H1 (cell line): ENCODE data around the gene PLA2G4E.

Source experiments
- BRCA1 ChIP-seq: IDR thresholded peaks from 2 replicates; pipeline ENCODE4 v1.6.1; 2012; ENCODE audit warnings: low read depth, low read length, improper control_type of control experiment
- JUND ChIP-seq: IDR thresholded peaks from 2 replicates; pipeline ENCODE4 v1.6.1; 2011; ENCODE audit warnings: mild to moderate bottlenecking, improper control_type of control experiment, low read length
- NANOG ChIP-seq: IDR thresholded peaks from 2 replicates; pipeline ENCODE4 v1.6.1; 2011; ENCODE audit warnings: low read length, low read depth, mild to moderate bottlenecking, inconsistent platforms; ENCODE audit not compliant: insufficient read depth, poor library complexity, severe bottlenecking
- POLR2A ChIP-seq, 2 experiments: IDR thresholded peaks; 1 replicate in 1 of 2; 2 replicates in 1 of 2; pipeline ENCODE4 v1.6.1; 2011; ENCODE audit warnings: low read depth in 2 of 2, low read length in 2 of 2, mild to moderate bottlenecking in 2 of 2; ENCODE audit errors: control extremely low read depth in 1 of 2
- RAD21 ChIP-seq, 2 experiments: IDR thresholded peaks in 1 of 2; conservative IDR thresholded peaks in 1 of 2; 2 replicates each; pipeline ENCODE4 v1.6.1; 2011; ENCODE audit warnings: low read depth in 2 of 2, low read length in 2 of 2, improper control_type of control experiment in 1 of 2, inconsistent platforms in 1 of 2, mild to moderate bottlenecking in 1 of 2, moderate library complexity in 1 of 2
- SRF ChIP-seq: IDR thresholded peaks from 2 replicates; pipeline ENCODE4 v1.6.1; 2011; ENCODE audit warnings: mild to moderate bottlenecking, low read depth, low read length, moderate library complexity
- TCF12 ChIP-seq: IDR thresholded peaks from 2 replicates; pipeline ENCODE4 v1.6.1; 2011; ENCODE audit warnings: low read depth, mild to moderate bottlenecking, low read length
- TF ChIP-seq, protein P1 (sequence below), 3 experiments: IDR thresholded peaks; 1 replicate in 2 of 3; 2 replicates in 1 of 3; pipeline versions ENCODE4 v1.5.1 to v1.6.1; 2011; ENCODE audit warnings: low read length in 3 of 3, mild to moderate bottlenecking in 3 of 3, inconsistent platforms in 2 of 3, low read depth in 1 of 3, moderate library complexity in 1 of 3; ENCODE audit not compliant: insufficient read depth in 1 of 3; ENCODE audit errors: control extremely low read depth in 1 of 3
- TF ChIP-seq, protein P2 (sequence below): IDR thresholded peaks from 2 replicates; pipeline ENCODE4 v1.6.1; 2012; ENCODE audit warnings: inconsistent platforms

DNA sequence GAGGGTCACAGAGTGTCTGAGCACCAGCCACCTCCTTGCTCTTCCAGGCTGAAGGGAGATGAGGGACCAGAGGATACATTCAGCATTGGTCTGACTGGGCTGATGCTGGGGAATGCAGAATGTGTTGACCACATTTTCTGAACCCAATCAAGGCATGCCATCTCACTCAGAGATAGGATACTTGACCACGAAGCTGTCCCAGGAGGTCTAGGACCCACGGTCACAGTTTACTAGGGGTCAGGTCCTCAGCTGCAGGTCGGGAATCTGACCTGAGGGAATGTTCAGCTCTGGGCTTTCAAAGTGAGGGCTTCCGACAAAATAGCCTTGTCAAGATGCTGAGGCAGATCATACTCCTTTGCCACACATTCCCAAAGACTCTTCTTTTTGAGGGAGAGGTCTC lies 19.6 kb downstream of the PLA2G4E start:
- TF ChIP-seq TCF12 (no peak), POLR2A (IDR thresholded peaks at IDR 0.05; ENCODE audit: control extremely low read depth in 1 of 2, low read depth in 2 of 2, low read length in 2 of 2) (no peak), NANOG (no peak), BRCA1 (no peak), SRF (no peak), JUND (no peak), RAD21 (IDR thresholded peaks at IDR 0.05 in 1 of 2, conservative IDR thresholded peaks at IDR 0.05 in 1 of 2; ENCODE audit: low read depth in 2 of 2, low read length in 2 of 2) (no peak)
- TF ChIP-seq, protein P1, sequence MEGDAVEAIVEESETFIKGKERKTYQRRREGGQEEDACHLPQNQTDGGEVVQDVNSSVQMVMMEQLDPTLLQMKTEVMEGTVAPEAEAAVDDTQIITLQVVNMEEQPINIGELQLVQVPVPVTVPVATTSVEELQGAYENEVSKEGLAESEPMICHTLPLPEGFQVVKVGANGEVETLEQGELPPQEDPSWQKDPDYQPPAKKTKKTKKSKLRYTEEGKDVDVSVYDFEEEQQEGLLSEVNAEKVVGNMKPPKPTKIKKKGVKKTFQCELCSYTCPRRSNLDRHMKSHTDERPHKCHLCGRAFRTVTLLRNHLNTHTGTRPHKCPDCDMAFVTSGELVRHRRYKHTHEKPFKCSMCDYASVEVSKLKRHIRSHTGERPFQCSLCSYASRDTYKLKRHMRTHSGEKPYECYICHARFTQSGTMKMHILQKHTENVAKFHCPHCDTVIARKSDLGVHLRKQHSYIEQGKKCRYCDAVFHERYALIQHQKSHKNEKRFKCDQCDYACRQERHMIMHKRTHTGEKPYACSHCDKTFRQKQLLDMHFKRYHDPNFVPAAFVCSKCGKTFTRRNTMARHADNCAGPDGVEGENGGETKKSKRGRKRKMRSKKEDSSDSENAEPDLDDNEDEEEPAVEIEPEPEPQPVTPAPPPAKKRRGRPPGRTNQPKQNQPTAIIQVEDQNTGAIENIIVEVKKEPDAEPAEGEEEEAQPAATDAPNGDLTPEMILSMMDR (IDR thresholded peaks at IDR 0.05; ENCODE audit: control extremely low read depth in 1 of 3, insufficient read depth in 1 of 3, low read depth in 1 of 3, low read length in 3 of 3): no peak
- TF ChIP-seq, protein P2, sequence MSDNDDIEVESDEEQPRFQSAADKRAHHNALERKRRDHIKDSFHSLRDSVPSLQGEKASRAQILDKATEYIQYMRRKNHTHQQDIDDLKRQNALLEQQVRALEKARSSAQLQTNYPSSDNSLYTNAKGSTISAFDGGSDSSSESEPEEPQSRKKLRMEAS: no peak
